Measurements from ENCODE around the gene SLC9A9. TPM values are rescaled to one million over a fixed set of nuclear protein-coding genes. Genes with fewer than 3 reads are reported as not detected.

SLC9A9 gene
- total RNA-seq, 4 donors from 2014 or later: 10.1 to 27.2 (median 16.7) TPM

GRCh38 chr3:143482106-143483088, 365.9 kb downstream of the SLC9A9 start:
- 58 to 62% methylated on average over 6 of the region's 8 CpGs for WGBS, 2 donors (ENCODE audit: low coverage in 1 of 2)
- no peak for ATAC-seq
- TF ChIP-seq POLR2A (IDR thresholded peaks at IDR 0.05): no peak
- TF ChIP-seq POLR2AphosphoS5 (IDR thresholded peaks at IDR 0.05): no peak
- TF ChIP-seq CTCF (IDR thresholded peaks at IDR 0.05): no peak
- TF ChIP-seq EP300 (IDR thresholded peaks at IDR 0.05): no peak

GRCh38 chr3:143480344-143480743, 367.9 kb downstream of the SLC9A9 start:
- H3K27me3 ChIP-seq: no peaks in the 10 kb centered on the region
- no peaks in the 10 kb centered on the region for H3K9me3 ChIP-seq
- no peak for ATAC-seq
- TF ChIP-seq EP300 (IDR thresholded peaks at IDR 0.05) (no peak), CTCF (IDR thresholded peaks at IDR 0.05) (no peak), POLR2AphosphoS5 (IDR thresholded peaks at IDR 0.05) (no peak), POLR2A (IDR thresholded peaks at IDR 0.05) (no peak)
- peaks cover 0 to 17% (median 0%) of the 10 kb centered on the region in 3 donors for H3K4me1 ChIP-seq
- no peak overlapping the region for H3K27ac ChIP-seq
- 61 to 80% methylated on average over 1 to 5 of the region's 5 CpGs for WGBS, 2 donors (ENCODE audit: low coverage in 1 of 2)
- no peak overlapping the region for H3K4me3 ChIP-seq
- H3K36me3 ChIP-seq: no peaks in the 10 kb centered on the region

More at GRCh38 chr3:143482106-143483088, 365.9 kb downstream of the SLC9A9 start:
- no peaks in the 10 kb centered on the region for H3K27me3 ChIP-seq
- peak overlapping the region in 1 of 4 donors; percentile 9 for H3K27ac ChIP-seq
- no peaks in the 10 kb centered on the region for H3K9me3 ChIP-seq
- no peaks in the 10 kb centered on the region for H3K36me3 ChIP-seq
- H3K4me3 ChIP-seq: no peak overlapping the region
- H3K4me1 ChIP-seq: peaks cover 0 to 17% (median 0%) of the 10 kb centered on the region in 3 donors

DNA sequence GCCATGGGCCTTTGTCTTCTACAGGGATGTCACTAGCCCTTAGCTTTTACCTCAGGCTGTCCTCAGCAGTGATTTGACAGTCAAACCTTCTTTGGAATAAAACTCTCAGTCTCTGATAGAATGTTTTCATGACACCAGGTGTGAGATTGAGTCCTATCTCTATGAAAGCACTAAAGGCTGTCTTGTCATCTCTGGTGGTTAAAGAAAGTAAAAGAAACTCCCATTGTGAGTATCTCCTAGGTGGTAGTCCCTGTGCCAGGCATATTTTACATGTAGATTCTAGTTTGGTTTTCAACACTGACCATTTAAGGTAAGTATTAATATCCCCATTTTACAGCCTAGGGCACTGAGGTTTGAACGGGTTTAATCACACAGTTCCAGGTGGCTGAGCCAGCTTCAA, 368.5 kb downstream of the SLC9A9 start:
- Histone ChIP-seq H3K9me3 (no peaks in the 10 kb centered on the region), H3K4me3 (no peak overlapping the region), H3K36me3 (no peaks in the 10 kb centered on the region), H3K27me3 (no peaks in the 10 kb centered on the region), H3K4me1 (peaks cover 0 to 17% (median 0%) of the 10 kb centered on the region in 3 donors), H3K27ac (no peak overlapping the region)
- no peak for ATAC-seq
- TF ChIP-seq POLR2A (IDR thresholded peaks at IDR 0.05) (no peak), CTCF (IDR thresholded peaks at IDR 0.05) (no peak), EP300 (IDR thresholded peaks at IDR 0.05) (no peak), POLR2AphosphoS5 (IDR thresholded peaks at IDR 0.05) (no peak)
- 71 to 100% methylated on average over 1 of the region's 1 CpG for WGBS, 2 donors (ENCODE audit: low coverage in 1 of 2)

DNA sequence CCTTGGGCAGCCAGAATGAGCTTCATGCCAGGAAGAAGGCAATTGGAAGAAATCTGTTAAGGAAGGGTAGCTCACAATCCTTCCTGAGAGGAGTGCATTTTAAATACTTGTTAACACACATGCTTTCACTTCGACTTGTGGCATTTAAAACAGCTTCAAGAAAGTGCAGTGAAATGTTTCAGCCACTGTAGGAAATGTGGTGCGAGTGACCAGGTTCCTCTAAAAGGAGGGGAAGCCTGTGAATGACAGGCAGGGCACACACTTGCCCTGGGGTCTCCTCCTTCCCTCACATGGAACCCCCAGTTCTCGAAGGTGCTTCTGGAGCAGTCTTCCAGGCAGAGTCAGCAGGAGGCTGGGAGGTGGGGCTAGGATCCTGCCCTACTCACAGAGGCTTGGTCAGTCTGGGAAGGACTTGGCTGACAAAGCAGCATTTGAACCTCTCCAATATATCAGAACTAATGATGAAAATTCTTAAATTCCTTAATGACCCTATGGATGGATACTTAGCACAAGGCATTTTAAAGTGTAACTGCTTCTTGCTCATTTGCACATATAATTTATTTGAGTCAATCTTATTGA, 370.1 kb downstream of the SLC9A9 start:
- no peak for ATAC-seq
- H3K36me3 ChIP-seq: no peaks in the 10 kb centered on the region
- no peak overlapping the region for H3K4me3 ChIP-seq
- TF ChIP-seq EP300 (IDR thresholded peaks at IDR 0.05): no peak
- H3K27me3 ChIP-seq: no peaks in the 10 kb centered on the region
- no peaks in the 10 kb centered on the region for H3K9me3 ChIP-seq
- 43 to 48% methylated on average over 1 to 3 of the region's 3 CpGs for WGBS, 2 donors (ENCODE audit: low coverage in 1 of 2)
- H3K27ac ChIP-seq: peak overlapping the region in 2 of 4 donors; percentile 10 to 24
- H3K4me1 ChIP-seq: peaks cover 0 to 17% (median 0%) of the 10 kb centered on the region in 3 donors

DNA sequence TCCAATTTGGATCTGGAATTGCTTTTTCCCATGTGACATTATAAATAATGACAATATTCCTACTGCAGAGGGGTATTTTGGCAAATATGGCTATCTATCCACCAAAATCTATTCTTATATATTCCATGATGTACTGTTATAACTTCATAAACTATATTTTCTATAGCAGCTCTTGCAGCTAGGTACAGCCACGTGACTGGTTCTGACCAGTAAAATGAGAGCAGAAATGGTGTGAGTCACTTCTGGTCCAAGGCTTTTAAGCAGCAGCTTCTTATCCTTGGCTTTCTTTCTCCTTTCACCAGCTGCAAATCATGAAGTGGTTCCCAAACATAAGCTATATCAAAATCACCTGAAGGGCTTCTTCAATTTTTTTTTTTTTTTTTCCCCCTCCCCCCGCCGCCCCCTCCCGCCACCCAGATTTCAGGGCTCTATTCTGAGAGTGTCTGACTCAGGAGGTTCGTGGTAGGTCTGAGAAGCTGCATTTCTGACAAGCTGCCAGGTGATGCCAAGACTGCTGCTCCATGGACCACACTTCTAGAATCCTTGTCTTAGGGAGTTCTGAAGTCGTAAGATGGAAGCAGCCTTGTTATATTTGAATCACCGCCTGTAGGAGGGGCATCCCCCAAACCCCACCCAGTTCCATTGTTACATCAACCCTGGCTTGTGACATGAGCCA, 371.2 kb downstream of the SLC9A9 start:
- Histone ChIP-seq H3K4me1 (peaks cover 0 to 8% (median 0%) of the 10 kb centered on the region in 3 donors), H3K27me3 (no peaks in the 10 kb centered on the region), H3K4me3 (no peak overlapping the region), H3K9me3 (no peaks in the 10 kb centered on the region), H3K27ac (no peak overlapping the region), H3K36me3 (no peaks in the 10 kb centered on the region)
- no peak for ATAC-seq
- TF ChIP-seq EP300 (IDR thresholded peaks at IDR 0.05) (no peak), POLR2AphosphoS5 (IDR thresholded peaks at IDR 0.05) (no peak), POLR2A (IDR thresholded peaks at IDR 0.05) (no peak), CTCF (IDR thresholded peaks at IDR 0.05) (no peak)
- 85 to 96% methylated on average over 3 to 5 of the region's 7 CpGs for WGBS, 2 donors (ENCODE audit: low coverage in 1 of 2)

Measured in gastroesophageal sphincter (tissue), 4 donors.